GM12872 (cell line): ENCODE data around the gene NUP188.

Experiments used
- CTCF ChIP-seq: IDR thresholded peaks from 3 replicates; pipeline ENCODE4 v1.5.1; 2011; ENCODE audit warnings: low read depth, mild to moderate bottlenecking, low read length, moderate library complexity; ENCODE audit not compliant: insufficient read depth

NUP188 gene

DNA sequence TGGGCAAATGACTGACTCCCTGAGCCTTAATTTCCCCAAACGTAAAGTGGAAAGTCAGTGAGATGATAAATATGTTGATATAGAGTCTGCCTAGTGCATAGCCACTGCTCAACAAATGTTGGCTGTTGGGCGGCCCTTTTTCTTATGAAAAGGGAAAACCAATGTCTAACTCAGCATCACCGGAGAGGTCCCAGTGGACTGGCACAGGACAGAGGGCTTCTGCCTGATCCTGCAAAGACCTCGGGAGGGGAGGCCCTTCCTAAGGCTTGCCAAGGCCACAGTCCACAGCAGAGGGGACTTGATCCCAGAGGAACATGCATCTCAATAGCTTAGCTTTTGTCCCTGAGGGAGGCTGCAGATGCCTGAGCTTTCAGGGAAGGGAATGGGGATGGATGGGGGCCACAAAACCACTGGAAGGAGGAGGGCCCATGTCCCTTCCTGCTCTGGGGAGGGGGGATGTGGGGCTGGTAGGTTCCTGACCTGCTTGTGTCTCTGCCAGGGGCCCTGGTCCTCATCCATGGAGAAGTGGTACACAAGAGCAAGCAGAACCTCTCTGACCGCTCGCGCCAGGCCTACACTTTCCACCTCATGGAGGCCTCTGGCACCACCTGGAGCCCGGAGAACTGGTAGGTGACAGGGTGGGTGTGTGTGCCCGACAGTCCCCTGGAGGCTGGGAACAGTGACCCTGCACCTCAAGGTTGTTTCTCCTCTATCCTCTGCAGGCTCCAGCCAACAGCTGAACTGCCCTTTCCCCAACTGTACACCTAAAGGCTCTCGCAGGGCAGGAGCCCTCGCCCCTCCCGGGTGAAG is 6.3 kb upstream of the NUP188 start:
- TF ChIP-seq CTCF = no peak

- TF ChIP-seq CTCF = no peak
Observed at GRCh38 chr9:128943832-128944620, 3.5 kb upstream of the NUP188 start.

DNA sequence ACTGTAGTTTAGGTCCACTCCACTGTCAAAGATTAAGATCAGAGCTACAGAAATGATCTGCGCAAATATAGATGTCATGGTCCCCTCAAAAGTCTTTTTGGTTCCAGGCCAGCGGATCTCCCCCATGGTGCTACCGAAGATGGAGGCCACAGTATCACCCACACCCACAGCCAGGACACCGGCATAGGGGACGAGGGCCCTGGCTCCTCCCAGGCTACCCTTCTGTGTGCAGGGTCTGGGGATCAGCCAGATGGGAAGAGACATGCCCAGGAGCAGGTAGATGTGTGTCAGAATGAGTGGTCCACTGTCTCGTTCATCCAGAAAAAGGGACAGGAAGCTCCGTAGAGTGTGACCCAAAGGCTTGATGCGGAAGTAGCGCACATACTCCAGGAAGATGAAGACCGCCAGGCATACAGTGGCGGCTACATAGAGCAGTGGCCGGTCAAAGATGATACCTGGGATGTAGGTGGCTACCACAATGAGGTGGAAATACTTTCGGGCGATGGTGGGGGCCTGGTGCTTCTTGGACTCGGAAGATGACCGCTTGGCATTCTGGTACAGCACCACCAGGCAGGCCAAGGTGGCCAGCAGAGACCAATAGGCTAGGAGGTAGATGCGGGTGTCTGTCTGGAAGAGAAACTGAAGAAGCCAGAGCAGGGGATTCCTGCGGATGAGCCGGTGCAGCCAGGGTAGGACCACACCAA is 1.5 kb upstream of the NUP188 start:
- no peak for TF ChIP-seq CTCF

GRCh38 chr9:128946571-128947276 is 775 bp upstream of the NUP188 start:
- TF ChIP-seq CTCF = no peak

- no peak for TF ChIP-seq CTCF
Observed at GRCh38 chr9:128947277-128947526, 297 bp upstream of the NUP188 start.

- TF ChIP-seq CTCF = no peak
Observed at GRCh38 chr9:128969491-128969890, 22.0 kb downstream of the NUP188 start.

DNA sequence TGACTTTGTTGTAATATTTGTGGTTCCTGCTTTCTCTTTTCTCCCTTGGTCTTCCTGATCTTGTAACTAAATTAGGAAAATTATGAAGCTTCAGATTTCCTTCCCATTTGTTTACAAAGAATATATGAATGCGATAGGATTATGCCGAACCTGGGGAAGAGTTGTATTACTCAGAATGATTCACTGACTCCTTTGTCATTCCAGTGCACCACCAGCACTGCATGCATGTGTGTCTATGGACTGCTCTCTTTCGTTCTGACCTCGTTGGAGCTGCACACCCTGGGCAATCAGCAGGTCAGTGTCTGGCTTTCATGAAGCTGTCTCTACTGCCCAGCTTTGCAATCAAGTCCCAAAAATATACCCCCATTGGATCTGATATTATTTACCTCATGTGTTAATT is 25.5 kb downstream of the NUP188 start:
- no peak for TF ChIP-seq CTCF
